PC-3 (cell line): ENCODE results near the gene C6orf118.

Source experiments
- EZH2 ChIP-seq: fragments of 300-600 bp; sonication (generic); IDR thresholded peaks from one replicate; pipeline ENCODE4 v1.6.1; 2017; ENCODE audit warnings: antibody characterized with exemption, mild to moderate bottlenecking, low read length; ENCODE audit not compliant: unreplicated experiment
- TF ChIP-seq, protein P1 (sequence below): fragments of 300-600 bp; sonication (generic); conservative IDR thresholded peaks from 2 replicates; pipeline ENCODE4 v1.5.1; 2017; ENCODE audit warnings: antibody characterized with exemption, low read depth, mild to moderate bottlenecking, low read length

DNA sequence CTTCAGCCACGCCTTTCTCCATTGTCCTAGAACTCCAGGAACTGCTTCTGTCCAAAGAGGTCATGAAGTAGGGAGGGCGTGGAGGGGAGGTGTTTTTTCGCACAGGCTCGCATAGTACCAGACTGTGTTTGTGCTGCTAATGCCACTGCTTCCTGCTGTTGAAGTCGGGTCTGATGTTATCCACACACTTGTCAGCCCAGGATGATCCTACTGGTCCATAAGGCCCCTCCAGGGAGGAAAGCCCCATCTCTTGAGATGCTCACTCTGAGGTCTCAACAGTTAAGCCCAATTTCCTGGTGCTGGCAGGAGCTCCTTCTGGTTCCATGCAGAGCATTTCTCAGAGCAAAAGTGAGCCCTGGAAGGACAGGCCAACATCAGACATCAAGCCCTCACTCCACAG, 65.6 kb downstream of the C6orf118 start:
- TF ChIP-seq, protein P1, sequence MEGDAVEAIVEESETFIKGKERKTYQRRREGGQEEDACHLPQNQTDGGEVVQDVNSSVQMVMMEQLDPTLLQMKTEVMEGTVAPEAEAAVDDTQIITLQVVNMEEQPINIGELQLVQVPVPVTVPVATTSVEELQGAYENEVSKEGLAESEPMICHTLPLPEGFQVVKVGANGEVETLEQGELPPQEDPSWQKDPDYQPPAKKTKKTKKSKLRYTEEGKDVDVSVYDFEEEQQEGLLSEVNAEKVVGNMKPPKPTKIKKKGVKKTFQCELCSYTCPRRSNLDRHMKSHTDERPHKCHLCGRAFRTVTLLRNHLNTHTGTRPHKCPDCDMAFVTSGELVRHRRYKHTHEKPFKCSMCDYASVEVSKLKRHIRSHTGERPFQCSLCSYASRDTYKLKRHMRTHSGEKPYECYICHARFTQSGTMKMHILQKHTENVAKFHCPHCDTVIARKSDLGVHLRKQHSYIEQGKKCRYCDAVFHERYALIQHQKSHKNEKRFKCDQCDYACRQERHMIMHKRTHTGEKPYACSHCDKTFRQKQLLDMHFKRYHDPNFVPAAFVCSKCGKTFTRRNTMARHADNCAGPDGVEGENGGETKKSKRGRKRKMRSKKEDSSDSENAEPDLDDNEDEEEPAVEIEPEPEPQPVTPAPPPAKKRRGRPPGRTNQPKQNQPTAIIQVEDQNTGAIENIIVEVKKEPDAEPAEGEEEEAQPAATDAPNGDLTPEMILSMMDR = no peak
- no peak for TF ChIP-seq EZH2
